Activated naive CD8-positive, alpha-beta T cell treated with anti-CD3 and anti-CD28 coated beads, Interleukin-2, amount 50 U/mL, for 16 hours (primary cell): ENCODE measurements around the gene NCK1.
"Not testable (repeated sequence)": the region's sequence is repeated elsewhere in the genome, so short reads cannot be mapped to it uniquely, and the experiment has no call there.

ENCODE experiments used
- DNase-seq: peaks from one replicate; pipeline ENCODE4 v3.0.0-alpha.2; 2020; ENCODE audit warnings: low read depth, low spot score

NCK1 gene

GRCh38 chr3:136862617-136863322 lies 762 bp downstream of the NCK1 start:
- DNase-seq = no peak

- no peak for DNase-seq
These were observed 7.3 kb downstream of the NCK1 start for GRCh38 chr3:136869282-136869681.

GRCh38 chr3:136872258-136872657 lies 10.2 kb downstream of the NCK1 start:
- DNase-seq = not testable (repeated sequence)

GRCh38 chr3:136879510-136879909 lies 17.5 kb downstream of the NCK1 start:
- DNase-seq = not testable (repeated sequence)

- DNase-seq = no peak
These were observed 20.6 kb downstream of the NCK1 start for GRCh38 chr3:136882571-136882970.

GRCh38 chr3:136883967-136884720 lies 22.1 kb downstream of the NCK1 start:
- DNase-seq = no peak

- no peak for DNase-seq
These were observed 23.6 kb downstream of the NCK1 start for GRCh38 chr3:136885357-136886213.

- DNase-seq = no peak
These were observed 27.9 kb downstream of the NCK1 start for GRCh38 chr3:136889947-136890346.

- DNase-seq = no peak
These were observed 30.2 kb downstream of the NCK1 start for GRCh38 chr3:136891934-136892855.

- no peak for DNase-seq
These were observed 31.9 kb downstream of the NCK1 start for GRCh38 chr3:136893848-136894443.

- DNase-seq = not testable (repeated sequence)
These were observed 35.2 kb downstream of the NCK1 start for GRCh38 chr3:136897171-136897570.

- DNase-seq = no peak
These were observed 36.5 kb downstream of the NCK1 start for GRCh38 chr3:136898549-136898948.

- DNase-seq = no peak
These were observed 36.9 kb downstream of the NCK1 start for GRCh38 chr3:136898954-136899353.

- no peak for DNase-seq
These were observed 37.7 kb downstream of the NCK1 start for GRCh38 chr3:136899622-136900158.

GRCh38 chr3:136900694-136901093 lies 38.7 kb downstream of the NCK1 start:
- DNase-seq = not testable (repeated sequence)

- no peak for DNase-seq
These were observed 39.4 kb downstream of the NCK1 start for GRCh38 chr3:136901391-136901790.

- DNase-seq = not testable (repeated sequence)
These were observed 40.5 kb downstream of the NCK1 start for GRCh38 chr3:136902530-136902929.

- DNase-seq = no peak
These were observed 41.9 kb downstream of the NCK1 start for GRCh38 chr3:136903899-136904298.

- no peak for DNase-seq
These were observed 42.7 kb downstream of the NCK1 start for GRCh38 chr3:136904746-136905145.

- no peak for DNase-seq
These were observed 43.5 kb downstream of the NCK1 start for GRCh38 chr3:136905549-136905948.
